Right atrium auricular region (tissue), 2 donors: ENCODE results near the gene AGPS. TPM values are rescaled to one million over a fixed set of nuclear protein-coding genes. Genes with fewer than 3 reads are reported as not detected.

Experiments
- DNase-seq: peaks from one replicate; pipeline ENCODE4 v3.0.0-alpha.2; 2019; ENCODE audit warnings: low spot score
- H3K27ac ChIP-seq, 2 donors: fragments of 200-600 bp; sonication (generic); 1 replicate in 1 of 2; 2 replicates in 1 of 2; pipeline ENCODE4 v1.5.1; 2016 to 2019
- H3K27me3 ChIP-seq, 2 donors: fragments of 200-600 bp; sonication (generic); one replicate each; pipeline versions ENCODE4 v1.5.1 to v1.6.0; 2017 to 2019
- H3K36me3 ChIP-seq: fragments of 200-600 bp; sonication (generic); one replicate; pipeline ENCODE4 v1.5.1; 2016
- H3K4me1 ChIP-seq, 2 donors: fragments of 200-600 bp; sonication (generic); one replicate each; pipeline versions ENCODE4 v1.5.1 to v1.6.0; 2017 to 2019
- H3K4me3 ChIP-seq, 2 donors: fragments of 200-600 bp; sonication (generic); 1 replicate in 1 of 2; 2 replicates in 1 of 2; pipeline ENCODE4 v1.5.1; 2017 to 2019; ENCODE audit warnings: mild to moderate bottlenecking in 1 of 2, moderate library complexity in 1 of 2
- H3K9me3 ChIP-seq, 2 donors: fragments of 200-600 bp; sonication (generic); one replicate each; pipeline ENCODE4 v1.5.1; 2019
- CTCF ChIP-seq, 2 donors: fragments of 200-600 bp; sonication (generic); IDR thresholded peaks; one replicate each; pipeline ENCODE4 v1.5.1; 2019; ENCODE audit warnings: antibody characterized with exemption in 2 of 2
- total RNA-seq, 2 donors: library from RNA; depleted of rRNA; stranded (reverse); fragments of >200 nt; gene quantifications; one replicate each; pipeline ENCODE4 v1.1.0, GENCODE V29; 2016

AGPS gene
- total RNA-seq, 2 donors from 2014 or later: 12.3 to 17.8 TPM

GRCh38 chr2:177593402-177593801, 200.8 kb downstream of the AGPS start:
- no peak overlapping the region for H3K27ac ChIP-seq
- peaks cover 0 to 9% of the 10 kb centered on the region in 2 donors for H3K4me1 ChIP-seq
- DNase-seq: no peak
- no peaks in the 10 kb centered on the region for H3K9me3 ChIP-seq
- TF ChIP-seq CTCF (IDR thresholded peaks at IDR 0.05): no peak
- no peak overlapping the region for H3K4me3 ChIP-seq
- H3K27me3 ChIP-seq: no peaks in the 10 kb centered on the region
- H3K36me3 ChIP-seq: no peaks in the 10 kb centered on the region

Other genes starting within 250 kb of the AGPS start
- gene HNRNPA3, start 180.0 kb upstream of the AGPS start, total RNA-seq: 10 to 100 TPM; 24.1 to 28.1 TPM
- gene NFE2L2, start 128.0 kb upstream of the AGPS start, total RNA-seq: 10 to 100 TPM; 68.2 to 84.1 TPM